ENCODE results near the gene RIOK1. TPM values are rescaled to one million over a fixed set of nuclear protein-coding genes. Genes with fewer than 3 reads are reported as not detected.

Gene RIOK1
- total RNA-seq, 6 donors from 2014 or later, result 6.0 to 24.8 (median 13.9) TPM

- no peak overlapping the region for H3K27ac ChIP-seq
Observed at GRCh38 chr6:7463785-7464184, 74.2 kb downstream of the RIOK1 start.

GRCh38 chr6:7467007-7467897 lies 77.6 kb downstream of the RIOK1 start:
- 46 to 48% methylated on average over 13 of the region's 13 CpGs for WGBS, 2 donors
- no peak for ATAC-seq (ENCODE audit: low FRiP score in 2 of 2)
- no peaks in the 10 kb centered on the region for H3K27me3 ChIP-seq
- no peak overlapping the region for H3K4me3 ChIP-seq
- no peaks in the 10 kb centered on the region for H3K9me3 ChIP-seq
- DNase-seq, result no peak
- no peaks in the 10 kb centered on the region for H3K36me3 ChIP-seq
- no peak overlapping the region for H3K27ac ChIP-seq
- no peak for TF ChIP-seq CTCF (IDR thresholded peaks at IDR 0.05)
- no peak for TF ChIP-seq EP300 (IDR thresholded peaks at IDR 0.05)
- no peak for TF ChIP-seq POLR2A (IDR thresholded peaks at IDR 0.05)
- TF ChIP-seq POLR2AphosphoS5 (IDR thresholded peaks at IDR 0.05), result no peak
- H3K4me1 ChIP-seq, result no peaks in the 10 kb centered on the region

More at GRCh38 chr6:7463785-7464184, 74.2 kb downstream of the RIOK1 start:
- no peak for ATAC-seq (ENCODE audit: low FRiP score in 2 of 2)
- no peaks in the 10 kb centered on the region for H3K36me3 ChIP-seq
- 55 to 68% methylated on average over 3 to 4 of the region's 4 CpGs for WGBS, 2 donors
- H3K4me1 ChIP-seq, result no peaks in the 10 kb centered on the region
- H3K9me3 ChIP-seq, result no peaks in the 10 kb centered on the region
- no peak for DNase-seq
- no peaks in the 10 kb centered on the region for H3K27me3 ChIP-seq
- H3K4me3 ChIP-seq, result no peak overlapping the region
- TF ChIP-seq CTCF (IDR thresholded peaks at IDR 0.05), result no peak
- TF ChIP-seq POLR2AphosphoS5 (IDR thresholded peaks at IDR 0.05), result no peak
- no peak for TF ChIP-seq EP300 (IDR thresholded peaks at IDR 0.05)
- no peak for TF ChIP-seq POLR2A (IDR thresholded peaks at IDR 0.05)

Other genes with a start within 250 kb of the RIOK1 start
- 100 to 1,000 TPM in 2 of 6 donors, 10 to 100 TPM in 4; 14.5 to 135 (median 57.7) TPM for gene SSR1, start 76.6 kb upstream of the RIOK1 start, total RNA-seq
- gene CAGE1, start 66 bp upstream of the RIOK1 start, total RNA-seq, result not detected
- 10 to 100 TPM in 5 of 6 donors, 1 to 10 TPM in 1; 6.3 to 88.2 (median 29.0) TPM for gene DSP, start 151.9 kb downstream of the RIOK1 start, total RNA-seq
- 10 to 100 TPM in 3 of 6 donors, 1 to 10 TPM in 3; 1.3 to 23.0 (median 10.2) TPM for gene SNRNP48, start 200.4 kb downstream of the RIOK1 start, total RNA-seq